Neural cell (in vitro differentiated cells): Measurements from ENCODE around the gene GPR42. TPM values are rescaled to one million over a fixed set of nuclear protein-coding genes. Genes with fewer than 3 reads are reported as not detected.
"Not testable (repeated sequence)": the region's sequence is repeated elsewhere in the genome, so short reads cannot be mapped to it uniquely, and the experiment has no call there.

Source experiments
- H2AFZ ChIP-seq: fragments of 200-600, 300-800 bp; sonication (generic), shearing (Covaris generic); 2 replicates; pipeline ENCODE4 v1.6.0; 2014; ENCODE audit warnings: low read depth, mild to moderate bottlenecking, antibody characterized with exemption, low read length, moderate library complexity
- H3F3A ChIP-seq: fragments of 200-600 bp; shearing (Covaris generic); 2 replicates; pipeline ENCODE4 v1.6.1; 2016; ENCODE audit warnings: mild to moderate bottlenecking, moderate library complexity, mixed read lengths, antibody characterized with exemption, low read length; ENCODE audit not compliant: insufficient read depth, poor library complexity, severe bottlenecking
- H3K27ac ChIP-seq: fragments of 200-600, 300-800 bp; sonication (generic), shearing (Covaris generic); 2 replicates; pipeline ENCODE4 v1.5.1; 2014; ENCODE audit warnings: mild to moderate bottlenecking, low read length, moderate library complexity
- H3K27me3 ChIP-seq: fragments of 300-800, 200-600 bp; sonication (generic), shearing (Covaris generic); 2 replicates; pipeline ENCODE4 v1.6.0; 2014; ENCODE audit warnings: mild to moderate bottlenecking, low read depth, low read length, moderate library complexity; ENCODE audit not compliant: insufficient read depth
- H3K36me3 ChIP-seq: fragments of 300-800, 200-600 bp; sonication (generic), shearing (Covaris generic); 2 replicates; pipeline ENCODE4 v1.5.1; 2014; ENCODE audit warnings: mild to moderate bottlenecking, antibody characterized with exemption, low read length, moderate library complexity; ENCODE audit not compliant: insufficient read depth
- H3K4me2 ChIP-seq: fragments of 300-800, 200-600 bp; sonication (generic), shearing (Covaris generic); 2 replicates; pipeline ENCODE4 v1.6.0; 2014; ENCODE audit warnings: mild to moderate bottlenecking, low read length
- H3K4me3 ChIP-seq: fragments of 300-800, 200-600 bp; sonication (generic), shearing (Covaris generic); 2 replicates; pipeline ENCODE4 v1.5.1; 2014; ENCODE audit warnings: mild to moderate bottlenecking, low read length, moderate library complexity
- H3K79me2 ChIP-seq: fragments of 200-600 bp; shearing (Covaris generic); replicated peaks from 2 replicates; pipeline ENCODE4 v1.6.0; 2014; ENCODE audit warnings: mild to moderate bottlenecking, low read length, moderate library complexity; ENCODE audit not compliant: insufficient read depth
- H3K9ac ChIP-seq: fragments of 300-800, 200-600 bp; sonication (generic), shearing (Covaris generic); 2 replicates; pipeline ENCODE4 v1.6.1; 2016; ENCODE audit warnings: mild to moderate bottlenecking, low read length, mixed read lengths
- H3K9me2 ChIP-seq: fragments of 200-600 bp; shearing (Covaris generic); 2 replicates; pipeline ENCODE4 v1.6.1; 2016; ENCODE audit warnings: mild to moderate bottlenecking, low read length, mixed read lengths; ENCODE audit not compliant: insufficient read depth
- H3K9me3 ChIP-seq: fragments of 200-600, 300-800 bp; sonication (generic), shearing (Covaris generic); 2 replicates; pipeline ENCODE4 v1.6.1; 2016; ENCODE audit warnings: mild to moderate bottlenecking, mixed run types, low read length, moderate library complexity, mixed read lengths
- H4K20me1 ChIP-seq: fragments of 200-600 bp; shearing (Covaris generic); 2 replicates; pipeline ENCODE4 v1.6.1; 2016; ENCODE audit warnings: mild to moderate bottlenecking, mixed run types; ENCODE audit not compliant: insufficient read depth
- EP300 ChIP-seq: fragments of 450-650 bp; conservative IDR thresholded peaks from 2 replicates; pipeline ENCODE4 v1.6.1; 2014; ENCODE audit warnings: antibody characterized with exemption, mild to moderate bottlenecking, moderate library complexity; ENCODE audit not compliant: poor library complexity, severe bottlenecking
- EZH2 ChIP-seq: fragments of 200-600, 300-800 bp; shearing (Covaris generic), sonication (generic); IDR thresholded peaks from 2 replicates; pipeline ENCODE4 v1.6.1; 2014; ENCODE audit warnings: antibody characterized with exemption, low read length, borderline replicate concordance, mild to moderate bottlenecking; ENCODE audit not compliant: insufficient read depth, poor library complexity, severe bottlenecking
- MXI1 ChIP-seq: fragments of 450-650 bp; conservative IDR thresholded peaks from 2 replicates; pipeline ENCODE4 v1.6.1; 2014; ENCODE audit warnings: antibody characterized with exemption, mild to moderate bottlenecking; ENCODE audit not compliant: poor library complexity, severe bottlenecking
- POLR2AphosphoS5 ChIP-seq: IDR thresholded peaks from 2 replicates; pipeline ENCODE4 v1.6.1; 2012
- RAD21 ChIP-seq: fragments of 450-650 bp; conservative IDR thresholded peaks from 2 replicates; pipeline ENCODE4 v1.6.1; 2014; ENCODE audit warnings: antibody characterized with exemption, mild to moderate bottlenecking, moderate library complexity
- SMC3 ChIP-seq: fragments of 450-650 bp; conservative IDR thresholded peaks from 2 replicates; pipeline ENCODE4 v1.6.1; 2014; ENCODE audit warnings: antibody characterized with exemption, mild to moderate bottlenecking, moderate library complexity; ENCODE audit not compliant: poor library complexity
- TAF1 ChIP-seq: IDR thresholded peaks from 2 replicates; pipeline ENCODE4 v1.6.1; 2012; ENCODE audit warnings: low read depth
- polyA plus RNA-seq: library from polyadenylated mRNA; depleted of rRNA; stranded (reverse); fragments of >200 nt; gene quantifications from 2 replicates; pipeline ENCODE4 v1.2.3, GENCODE V29; 2014
- TF ChIP-seq, protein P1 (sequence below): fragments of 450-650 bp; IDR thresholded peaks from 2 replicates; pipeline ENCODE4 v1.5.1; 2014; ENCODE audit warnings: antibody characterized with exemption, mild to moderate bottlenecking, moderate library complexity; ENCODE audit not compliant: poor library complexity, severe bottlenecking
- TF ChIP-seq, protein P2 (sequence below): IDR thresholded peaks from 2 replicates; pipeline ENCODE4 v1.6.1; 2012; ENCODE audit warnings: borderline replicate concordance

GPR42 gene
- polyA plus RNA-seq, 1 donor from 2014 or later, result not detected

DNA sequence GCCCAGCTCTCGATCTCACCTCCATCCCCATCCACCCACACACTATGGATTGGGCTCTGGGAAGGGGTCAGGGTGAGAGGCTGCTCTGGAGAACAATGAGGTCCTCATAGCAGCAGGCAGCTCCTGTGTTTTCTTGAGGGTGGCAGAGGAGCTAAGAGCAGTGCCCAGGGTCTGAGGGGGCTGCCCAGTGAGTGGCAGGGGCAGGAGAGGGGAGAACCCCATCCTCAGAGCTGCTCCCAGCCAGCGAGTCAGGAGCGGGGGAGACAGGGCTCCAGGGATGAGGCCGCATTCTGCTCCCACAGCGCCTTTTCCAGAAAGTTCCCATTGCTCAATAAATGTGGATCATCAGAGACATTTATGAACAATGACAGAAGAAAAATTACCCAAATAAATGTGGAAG lies 10.8 kb upstream of the GPR42 start:
- not testable (repeated sequence) for H3K27me3 ChIP-seq, H4K20me1 ChIP-seq, H3F3A ChIP-seq, H2AFZ ChIP-seq, H3K9me3 ChIP-seq, H3K79me2 ChIP-seq, H3K36me3 ChIP-seq, H3K4me2 ChIP-seq, H3K4me3 ChIP-seq, H3K27ac ChIP-seq, H3K9ac ChIP-seq, H3K9me2 ChIP-seq

- Histone ChIP-seq H3K9me2 (no peaks in the 10 kb centered on the region), H3F3A (no peaks in the 10 kb centered on the region), H3K27me3 (no peaks in the 10 kb centered on the region), H3K27ac (no peak overlapping the region), H3K79me2 (no peaks in the 10 kb centered on the region), H3K36me3 (no peaks in the 10 kb centered on the region), H4K20me1 (no peaks in the 10 kb centered on the region), H3K9ac (no peak overlapping the region), H3K9me3 (no peaks in the 10 kb centered on the region), H2AFZ (no peak overlapping the region), H3K4me3 (no peak overlapping the region), H3K4me2 (no peak overlapping the region)
- TF ChIP-seq, protein P1, sequence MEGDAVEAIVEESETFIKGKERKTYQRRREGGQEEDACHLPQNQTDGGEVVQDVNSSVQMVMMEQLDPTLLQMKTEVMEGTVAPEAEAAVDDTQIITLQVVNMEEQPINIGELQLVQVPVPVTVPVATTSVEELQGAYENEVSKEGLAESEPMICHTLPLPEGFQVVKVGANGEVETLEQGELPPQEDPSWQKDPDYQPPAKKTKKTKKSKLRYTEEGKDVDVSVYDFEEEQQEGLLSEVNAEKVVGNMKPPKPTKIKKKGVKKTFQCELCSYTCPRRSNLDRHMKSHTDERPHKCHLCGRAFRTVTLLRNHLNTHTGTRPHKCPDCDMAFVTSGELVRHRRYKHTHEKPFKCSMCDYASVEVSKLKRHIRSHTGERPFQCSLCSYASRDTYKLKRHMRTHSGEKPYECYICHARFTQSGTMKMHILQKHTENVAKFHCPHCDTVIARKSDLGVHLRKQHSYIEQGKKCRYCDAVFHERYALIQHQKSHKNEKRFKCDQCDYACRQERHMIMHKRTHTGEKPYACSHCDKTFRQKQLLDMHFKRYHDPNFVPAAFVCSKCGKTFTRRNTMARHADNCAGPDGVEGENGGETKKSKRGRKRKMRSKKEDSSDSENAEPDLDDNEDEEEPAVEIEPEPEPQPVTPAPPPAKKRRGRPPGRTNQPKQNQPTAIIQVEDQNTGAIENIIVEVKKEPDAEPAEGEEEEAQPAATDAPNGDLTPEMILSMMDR, result no peak
- TF ChIP-seq MXI1, result no peak
- no peak for TF ChIP-seq EZH2
- no peak for TF ChIP-seq RAD21
- TF ChIP-seq EP300, result no peak
- TF ChIP-seq, protein P2, sequence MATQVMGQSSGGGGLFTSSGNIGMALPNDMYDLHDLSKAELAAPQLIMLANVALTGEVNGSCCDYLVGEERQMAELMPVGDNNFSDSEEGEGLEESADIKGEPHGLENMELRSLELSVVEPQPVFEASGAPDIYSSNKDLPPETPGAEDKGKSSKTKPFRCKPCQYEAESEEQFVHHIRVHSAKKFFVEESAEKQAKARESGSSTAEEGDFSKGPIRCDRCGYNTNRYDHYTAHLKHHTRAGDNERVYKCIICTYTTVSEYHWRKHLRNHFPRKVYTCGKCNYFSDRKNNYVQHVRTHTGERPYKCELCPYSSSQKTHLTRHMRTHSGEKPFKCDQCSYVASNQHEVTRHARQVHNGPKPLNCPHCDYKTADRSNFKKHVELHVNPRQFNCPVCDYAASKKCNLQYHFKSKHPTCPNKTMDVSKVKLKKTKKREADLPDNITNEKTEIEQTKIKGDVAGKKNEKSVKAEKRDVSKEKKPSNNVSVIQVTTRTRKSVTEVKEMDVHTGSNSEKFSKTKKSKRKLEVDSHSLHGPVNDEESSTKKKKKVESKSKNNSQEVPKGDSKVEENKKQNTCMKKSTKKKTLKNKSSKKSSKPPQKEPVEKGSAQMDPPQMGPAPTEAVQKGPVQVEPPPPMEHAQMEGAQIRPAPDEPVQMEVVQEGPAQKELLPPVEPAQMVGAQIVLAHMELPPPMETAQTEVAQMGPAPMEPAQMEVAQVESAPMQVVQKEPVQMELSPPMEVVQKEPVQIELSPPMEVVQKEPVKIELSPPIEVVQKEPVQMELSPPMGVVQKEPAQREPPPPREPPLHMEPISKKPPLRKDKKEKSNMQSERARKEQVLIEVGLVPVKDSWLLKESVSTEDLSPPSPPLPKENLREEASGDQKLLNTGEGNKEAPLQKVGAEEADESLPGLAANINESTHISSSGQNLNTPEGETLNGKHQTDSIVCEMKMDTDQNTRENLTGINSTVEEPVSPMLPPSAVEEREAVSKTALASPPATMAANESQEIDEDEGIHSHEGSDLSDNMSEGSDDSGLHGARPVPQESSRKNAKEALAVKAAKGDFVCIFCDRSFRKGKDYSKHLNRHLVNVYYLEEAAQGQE, result no peak
- TF ChIP-seq POLR2AphosphoS5, result no peak
- TF ChIP-seq SMC3, result no peak
- no peak for TF ChIP-seq TAF1
Measured at GRCh38 chr19:35360880-35361420, 9.9 kb upstream of the GPR42 start.
